Measurements from ENCODE around the gene ZNRD2.

The ZNRD2 gene

GRCh38 chr11:65611758-65612603 is 41.7 kb downstream of the ZNRD2 start:
- DNase-seq (ENCODE audit: extremely low read depth, low read depth) = no peak
- no peak for TF ChIP-seq CTCF (IDR thresholded peaks at IDR 0.05; ENCODE audit: low read depth, low read length)

- no peak for DNase-seq (ENCODE audit: extremely low read depth, low read depth)
- no peak for TF ChIP-seq CTCF (IDR thresholded peaks at IDR 0.05; ENCODE audit: low read depth, low read length)
Measured at GRCh38 chr11:65612691-65613090, 42.4 kb downstream of the ZNRD2 start.

- no peak for DNase-seq (ENCODE audit: extremely low read depth, low read depth)
- no peak for TF ChIP-seq CTCF (IDR thresholded peaks at IDR 0.05; ENCODE audit: low read depth, low read length)
Measured at GRCh38 chr11:65613091-65613928, 43.0 kb downstream of the ZNRD2 start.

GRCh38 chr11:65615229-65615949 is 45.1 kb downstream of the ZNRD2 start, which contains the start of gene PCNX3:
PCNX3 (plus strand) TSS chr11:65615776; CDS start chr11:65616312, 536 bp downstream.
- no peak for TF ChIP-seq CTCF (IDR thresholded peaks at IDR 0.05; ENCODE audit: low read depth, low read length)
- peak; percentile 100 for DNase-seq (ENCODE audit: extremely low read depth, low read depth)

- TF ChIP-seq CTCF (IDR thresholded peaks at IDR 0.05; ENCODE audit: low read depth, low read length) = no peak
- DNase-seq (ENCODE audit: extremely low read depth, low read depth) = no peak
Measured at GRCh38 chr11:65615950-65616574, 45.8 kb downstream of the ZNRD2 start.

- TF ChIP-seq CTCF (IDR thresholded peaks at IDR 0.05; ENCODE audit: low read depth, low read length) = no peak
- no peak for DNase-seq (ENCODE audit: extremely low read depth, low read depth)
Measured at GRCh38 chr11:65616575-65617001, 46.3 kb downstream of the ZNRD2 start.

Measured in AG09319 (cell line).